Loucy (cell line): ENCODE measurements around the gene TUBA4B.

Source experiments
- H2AFZ ChIP-seq: fragments of 200-600 bp; sonication (generic); 2 replicates; pipeline ENCODE4 v1.6.0; 2016; ENCODE audit warnings: antibody characterized with exemption, mild to moderate bottlenecking, low read length, moderate library complexity
- H3F3A ChIP-seq: fragments of 200-600 bp; 2 replicates; pipeline ENCODE4 v1.6.0; 2016; ENCODE audit warnings: antibody characterized with exemption, low read depth, mild to moderate bottlenecking
- H3K27me3 ChIP-seq: fragments of 200-600 bp; sonication (generic); 2 replicates; pipeline ENCODE4 v1.6.1; 2014; ENCODE audit warnings: low read length, mild to moderate bottlenecking; ENCODE audit not compliant: insufficient read depth, poor library complexity, severe bottlenecking
- H3K36me3 ChIP-seq: fragments of 200-600 bp; sonication (generic); 2 replicates; pipeline ENCODE4 v1.6.1; 2016; ENCODE audit warnings: low read length; ENCODE audit not compliant: insufficient read depth
- H3K4me1 ChIP-seq: fragments of 200-600 bp; sonication (generic); 2 replicates; pipeline ENCODE4 v1.5.1; 2014; ENCODE audit warnings: low read length, mild to moderate bottlenecking; ENCODE audit not compliant: insufficient read depth, poor library complexity, severe bottlenecking
- H3K4me2 ChIP-seq: fragments of 200-600 bp; sonication (generic); 2 replicates; pipeline ENCODE4 v1.6.0; 2014; ENCODE audit warnings: antibody characterized with exemption, low read length, low read depth, mild to moderate bottlenecking; ENCODE audit not compliant: poor library complexity, severe bottlenecking
- H3K4me3 ChIP-seq: fragments of 200-600 bp; sonication (generic); 2 replicates; pipeline ENCODE4 v1.5.1; 2014; ENCODE audit warnings: low read length, mild to moderate bottlenecking, mixed read lengths; ENCODE audit not compliant: poor library complexity, severe bottlenecking
- H3K79me2 ChIP-seq: fragments of 200-600 bp; sonication (generic); 2 replicates; pipeline ENCODE4 v1.6.1; 2014; ENCODE audit warnings: low read length; ENCODE audit not compliant: insufficient read depth
- H3K9ac ChIP-seq: fragments of 200-600 bp; sonication (generic); 2 replicates; pipeline ENCODE4 v1.6.0; 2014; ENCODE audit warnings: mild to moderate bottlenecking, low read depth, low read length, moderate library complexity; ENCODE audit not compliant: poor library complexity, severe bottlenecking
- H3K9me2 ChIP-seq: fragments of 200-600 bp; sonication (generic); replicated peaks from 2 replicates; pipeline ENCODE4 v1.6.1; 2016; ENCODE audit warnings: low read depth, low read length, mixed read lengths
- H3K9me3 ChIP-seq: fragments of 200-600 bp; sonication (generic); 2 replicates; pipeline ENCODE4 v1.6.1; 2014; ENCODE audit warnings: mild to moderate bottlenecking, antibody characterized with exemption, low read length, low read depth; ENCODE audit not compliant: insufficient read depth
- H4K20me1 ChIP-seq: fragments of 200-600 bp; sonication (generic); 2 replicates; pipeline ENCODE4 v1.6.0; 2014; ENCODE audit warnings: antibody characterized with exemption, low read length, mild to moderate bottlenecking; ENCODE audit not compliant: insufficient read depth, poor library complexity, severe bottlenecking
- EZH2phosphoT487 ChIP-seq: fragments of 200-600 bp; IDR thresholded peaks from 2 replicates; pipeline ENCODE4 v1.6.1; 2018; ENCODE audit warnings: antibody characterized with exemption, mild to moderate bottlenecking, moderate library complexity, borderline replicate concordance
- TF ChIP-seq, protein P1 (sequence below): fragments of 200-600 bp; sonication (generic); conservative IDR thresholded peaks from 2 replicates; pipeline ENCODE4 v1.5.1; 2014; ENCODE audit warnings: mild to moderate bottlenecking, antibody characterized with exemption, low read length

Gene TUBA4B

DNA sequence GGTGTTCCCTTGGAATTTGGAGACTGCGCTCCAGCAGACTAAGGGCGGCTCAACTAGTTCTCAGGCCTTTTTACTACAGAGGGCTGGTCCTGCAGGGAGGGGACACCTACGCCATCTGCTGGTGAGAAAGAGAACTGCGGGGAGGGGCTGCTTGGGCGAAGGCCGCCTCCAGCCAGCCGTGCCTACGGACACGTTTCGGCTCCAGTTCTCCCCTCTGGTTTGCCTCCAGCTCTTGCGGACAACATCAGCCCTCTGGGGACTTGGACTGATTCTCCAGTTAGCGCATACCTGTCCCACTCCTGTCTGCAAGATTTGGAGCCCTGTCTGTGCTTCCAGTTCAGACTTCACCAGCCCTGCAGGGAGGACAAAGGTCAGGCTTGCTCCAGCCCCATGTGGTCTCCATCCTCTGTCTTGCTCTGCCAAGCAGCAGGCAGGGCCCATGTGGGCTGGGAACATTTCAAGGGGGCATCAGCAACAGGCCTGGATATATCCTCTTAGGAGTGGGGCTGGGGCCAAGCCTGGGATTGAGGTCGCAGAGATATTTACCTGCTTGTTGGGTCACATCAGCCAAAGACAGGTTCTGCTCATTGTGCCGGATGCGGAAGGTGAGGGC, 45.8 kb downstream of the TUBA4B start:
- H3K4me2 ChIP-seq, result peak overlapping the region; percentile 43
- H3K4me3 ChIP-seq, result peak overlapping the region; percentile 31
- H3F3A ChIP-seq, result no peaks in the 10 kb centered on the region
- peaks cover 12% of the 10 kb centered on the region for H3K27me3 ChIP-seq
- peak overlapping the region; percentile 38; the same call in 1 of the 2 replicates for H2AFZ ChIP-seq
- peaks cover 10% of the 10 kb centered on the region for H3K4me1 ChIP-seq
- H3K36me3 ChIP-seq, result no peaks in the 10 kb centered on the region
- no peak for TF ChIP-seq EZH2phosphoT487
- TF ChIP-seq, protein P1, sequence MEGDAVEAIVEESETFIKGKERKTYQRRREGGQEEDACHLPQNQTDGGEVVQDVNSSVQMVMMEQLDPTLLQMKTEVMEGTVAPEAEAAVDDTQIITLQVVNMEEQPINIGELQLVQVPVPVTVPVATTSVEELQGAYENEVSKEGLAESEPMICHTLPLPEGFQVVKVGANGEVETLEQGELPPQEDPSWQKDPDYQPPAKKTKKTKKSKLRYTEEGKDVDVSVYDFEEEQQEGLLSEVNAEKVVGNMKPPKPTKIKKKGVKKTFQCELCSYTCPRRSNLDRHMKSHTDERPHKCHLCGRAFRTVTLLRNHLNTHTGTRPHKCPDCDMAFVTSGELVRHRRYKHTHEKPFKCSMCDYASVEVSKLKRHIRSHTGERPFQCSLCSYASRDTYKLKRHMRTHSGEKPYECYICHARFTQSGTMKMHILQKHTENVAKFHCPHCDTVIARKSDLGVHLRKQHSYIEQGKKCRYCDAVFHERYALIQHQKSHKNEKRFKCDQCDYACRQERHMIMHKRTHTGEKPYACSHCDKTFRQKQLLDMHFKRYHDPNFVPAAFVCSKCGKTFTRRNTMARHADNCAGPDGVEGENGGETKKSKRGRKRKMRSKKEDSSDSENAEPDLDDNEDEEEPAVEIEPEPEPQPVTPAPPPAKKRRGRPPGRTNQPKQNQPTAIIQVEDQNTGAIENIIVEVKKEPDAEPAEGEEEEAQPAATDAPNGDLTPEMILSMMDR, result peak; percentile 87
- no peaks in the 10 kb centered on the region for H4K20me1 ChIP-seq
- H3K9ac ChIP-seq, result no peak overlapping the region
- no peaks in the 10 kb centered on the region for H3K79me2 ChIP-seq
- H3K9me3 ChIP-seq, result no peaks in the 10 kb centered on the region
- no peaks in the 10 kb centered on the region for H3K9me2 ChIP-seq

DNA sequence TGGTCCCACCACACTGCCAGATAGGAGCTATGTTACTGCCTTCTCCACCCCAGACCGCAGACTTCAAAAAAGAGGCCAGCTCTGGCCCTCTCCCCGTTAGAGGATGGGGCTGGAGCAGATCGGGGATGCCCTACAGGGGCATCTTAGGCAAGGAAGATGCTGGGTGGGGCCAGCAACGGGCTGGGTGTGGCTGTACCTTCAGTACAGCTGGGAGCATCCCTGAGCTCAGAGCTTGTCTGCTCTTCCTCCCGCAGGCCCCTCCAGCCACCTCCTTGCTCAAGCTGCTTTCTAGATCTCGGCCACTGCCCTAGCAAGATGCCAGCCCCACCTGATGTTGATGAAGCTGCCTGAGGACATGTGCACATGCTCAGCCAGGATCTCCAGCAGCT, 46.3 kb downstream of the TUBA4B start:
- H3K4me1 ChIP-seq, result peaks cover 6% of the 10 kb centered on the region
- TF ChIP-seq, protein P1, result no peak
- TF ChIP-seq EZH2phosphoT487, result no peak
- H3K9me3 ChIP-seq, result no peaks in the 10 kb centered on the region
- H3K4me2 ChIP-seq, result peak overlapping the region; percentile 43
- peak overlapping the region; percentile 31 for H3K4me3 ChIP-seq
- H3K9me2 ChIP-seq, result no peaks in the 10 kb centered on the region
- H4K20me1 ChIP-seq, result no peaks in the 10 kb centered on the region
- H3K27me3 ChIP-seq, result peaks cover 12% of the 10 kb centered on the region
- no peak overlapping the region for H2AFZ ChIP-seq
- H3K36me3 ChIP-seq, result no peaks in the 10 kb centered on the region
- H3K9ac ChIP-seq, result no peak overlapping the region
- H3K79me2 ChIP-seq, result no peaks in the 10 kb centered on the region
- no peaks in the 10 kb centered on the region for H3F3A ChIP-seq

DNA sequence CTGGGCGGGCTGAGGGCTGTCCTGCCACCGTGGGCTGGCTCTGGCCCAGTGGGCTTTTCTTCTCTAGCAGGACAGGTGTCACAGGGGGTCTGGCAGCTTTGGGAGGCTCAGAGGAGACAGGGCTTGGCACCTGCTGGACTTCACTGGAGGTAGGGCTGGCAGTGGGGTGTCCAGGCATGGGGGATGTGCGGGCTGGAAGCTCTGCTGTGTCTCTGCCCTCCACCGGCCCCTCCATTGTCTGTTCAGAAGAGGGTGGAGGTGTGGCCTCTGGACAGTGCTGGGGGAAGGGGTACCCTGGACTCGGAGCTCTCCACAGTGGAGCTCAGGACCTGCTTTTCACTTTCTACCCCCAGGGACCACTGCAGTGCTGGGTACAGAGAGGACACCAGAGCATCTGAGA, 47.0 kb downstream of the TUBA4B start:
- no peaks in the 10 kb centered on the region for H4K20me1 ChIP-seq
- H3K4me2 ChIP-seq, result no peak overlapping the region
- no peaks in the 10 kb centered on the region for H3K9me2 ChIP-seq
- no peaks in the 10 kb centered on the region for H3K36me3 ChIP-seq
- no peak overlapping the region for H3K9ac ChIP-seq
- H3K4me1 ChIP-seq, result peaks cover 3% of the 10 kb centered on the region
- H3F3A ChIP-seq, result no peaks in the 10 kb centered on the region
- peaks cover 12% of the 10 kb centered on the region for H3K27me3 ChIP-seq
- TF ChIP-seq EZH2phosphoT487, result no peak
- TF ChIP-seq, protein P1, result no peak
- no peak overlapping the region for H2AFZ ChIP-seq
- no peaks in the 10 kb centered on the region for H3K79me2 ChIP-seq
- no peak overlapping the region for H3K4me3 ChIP-seq
- H3K9me3 ChIP-seq, result no peaks in the 10 kb centered on the region
